Measurements from ENCODE around the gene IGSF23. TPM values are rescaled to one million over a fixed set of nuclear protein-coding genes. Genes with fewer than 3 reads are reported as not detected.

IGSF23 gene
- total RNA-seq, 4 donors from 2014 or later: not detected

GRCh38 chr19:44575116-44575700, 38.2 kb upstream of the IGSF23 start:
- H3K9me3 ChIP-seq: peaks cover 0 to 21% (median 0%) of the 10 kb centered on the region in 4 donors
- 73 to 82% methylated on average over 11 of the region's 11 CpGs for WGBS, 2 donors
- no peak overlapping the region for H3K27ac ChIP-seq
- H3K4me3 ChIP-seq: no peak overlapping the region
- DNase-seq (ENCODE audit: low spot score in 2 of 2): no peak
- H3K4me1 ChIP-seq: no peaks in the 10 kb centered on the region
- no peaks in the 10 kb centered on the region for H3K27me3 ChIP-seq
- no peak for TF ChIP-seq EP300 (IDR thresholded peaks at IDR 0.05)
- TF ChIP-seq CTCF (IDR thresholded peaks at IDR 0.05): no peak
- no peak for TF ChIP-seq POLR2A (IDR thresholded peaks at IDR 0.05)
- H3K36me3 ChIP-seq: no peaks in the 10 kb centered on the region

- H3K4me1 ChIP-seq: no peaks in the 10 kb centered on the region
- peaks cover 0 to 25% (median 0%) of the 10 kb centered on the region in 4 donors for H3K9me3 ChIP-seq
- H3K27me3 ChIP-seq: no peaks in the 10 kb centered on the region
- peak in 4 of 5 experiments; percentile 14 to 27 (median 24) for TF ChIP-seq CTCF (IDR thresholded peaks at IDR 0.05)
- no peak for TF ChIP-seq EP300 (IDR thresholded peaks at IDR 0.05)
- WGBS, 2 donors: 65% methylated on average over 8 of the region's 8 CpGs
- H3K36me3 ChIP-seq: no peaks in the 10 kb centered on the region
- no peak overlapping the region for H3K4me3 ChIP-seq
- no peak for DNase-seq (ENCODE audit: low spot score in 2 of 2)
- no peak overlapping the region for H3K27ac ChIP-seq
Measured at GRCh38 chr19:44576843-44577565, 36.4 kb upstream of the IGSF23 start.

DNA sequence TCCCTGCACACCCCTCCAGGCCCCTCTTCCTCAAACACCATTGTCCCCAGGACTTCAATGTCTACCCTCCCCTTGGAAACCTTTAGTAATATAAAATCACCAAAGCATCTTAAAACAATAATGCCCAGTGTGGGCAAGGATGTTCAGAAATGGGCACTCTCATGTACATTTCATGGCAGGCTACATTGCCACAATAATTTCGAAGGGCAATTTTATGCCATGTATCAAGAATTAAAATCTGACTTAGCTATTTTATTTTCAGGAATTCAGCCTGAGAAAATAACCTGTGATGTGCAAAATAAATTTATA, 35.8 kb upstream of the IGSF23 start:
- Histone ChIP-seq H3K9me3 (peaks cover 0 to 25% (median 0%) of the 10 kb centered on the region in 4 donors), H3K27me3 (no peaks in the 10 kb centered on the region), H3K27ac (no peak overlapping the region), H3K36me3 (no peaks in the 10 kb centered on the region), H3K4me1 (no peaks in the 10 kb centered on the region), H3K4me3 (no peak overlapping the region)
- TF ChIP-seq EP300 (IDR thresholded peaks at IDR 0.05): no peak
- no peak for TF ChIP-seq POLR2A (IDR thresholded peaks at IDR 0.05)
- 58 to 69% methylated on average over 1 of the region's 1 CpG for WGBS, 2 donors
- DNase-seq (ENCODE audit: low spot score in 2 of 2): no peak

DNA sequence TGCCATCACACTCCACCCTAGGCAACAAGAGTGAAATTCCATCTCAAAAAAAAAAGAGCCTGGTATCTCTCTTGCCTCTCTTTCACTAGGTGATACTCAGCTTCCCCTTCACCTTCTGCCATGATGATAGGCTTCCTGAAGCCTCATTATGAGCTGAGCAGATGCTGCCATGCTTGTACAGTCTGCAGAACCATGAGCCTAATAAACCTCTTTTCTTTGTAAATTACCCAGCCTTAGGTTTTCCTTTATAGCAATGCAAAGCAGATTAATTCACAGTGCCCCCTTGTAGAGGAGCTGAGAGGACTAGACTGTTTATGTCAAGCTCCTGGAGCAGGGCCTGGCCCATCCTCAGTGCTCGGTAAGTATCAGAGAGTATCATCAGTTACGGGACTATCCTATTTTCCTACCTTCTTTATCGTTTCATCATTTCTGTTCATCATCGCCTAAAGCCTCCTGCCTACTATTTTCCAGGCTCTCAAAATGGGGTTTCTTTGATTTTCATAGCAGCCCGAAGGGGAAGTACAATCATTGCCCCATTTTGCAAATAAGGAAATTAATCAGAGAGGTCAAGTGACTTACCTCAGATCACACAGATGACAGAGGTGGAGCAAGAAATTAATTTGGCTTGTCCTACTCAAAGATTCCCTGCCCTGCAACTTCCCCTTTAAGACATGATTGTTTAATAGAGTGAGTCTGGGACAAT, 33.5 kb upstream of the IGSF23 start:
- WGBS, 2 donors: 91 to 94% methylated on average over 5 of the region's 5 CpGs

GRCh38 chr19:44580366-44580895, 32.9 kb upstream of the IGSF23 start:
- Histone ChIP-seq H3K36me3 (no peaks in the 10 kb centered on the region), H3K4me3 (no peak overlapping the region), H3K9me3 (peaks cover 0 to 25% (median 0%) of the 10 kb centered on the region in 4 donors), H3K27me3 (no peaks in the 10 kb centered on the region), H3K27ac (no peak overlapping the region), H3K4me1 (no peaks in the 10 kb centered on the region)
- TF ChIP-seq EP300 (IDR thresholded peaks at IDR 0.05): no peak
- no peak for TF ChIP-seq CTCF (IDR thresholded peaks at IDR 0.05)
- no peak for TF ChIP-seq POLR2A (IDR thresholded peaks at IDR 0.05)
- DNase-seq (ENCODE audit: low spot score in 2 of 2): no peak
- 81 to 88% methylated on average over 11 of the region's 11 CpGs for WGBS, 2 donors

More for the DNA sequence above, 33.5 kb upstream of the IGSF23 start:
- no peak for DNase-seq (ENCODE audit: low spot score in 2 of 2)
- Histone ChIP-seq H3K4me1 (no peaks in the 10 kb centered on the region), H3K27me3 (no peaks in the 10 kb centered on the region), H3K9me3 (peaks cover 0 to 25% (median 0%) of the 10 kb centered on the region in 4 donors), H3K36me3 (no peaks in the 10 kb centered on the region), H3K4me3 (no peak overlapping the region), H3K27ac (no peak overlapping the region)
- TF ChIP-seq CTCF (IDR thresholded peaks at IDR 0.05) (no peak), EP300 (IDR thresholded peaks at IDR 0.05) (no peak), POLR2A (IDR thresholded peaks at IDR 0.05) (no peak)

All from tibial nerve (tissue), 4 donors.